BLaER1 (cell line): Measurements from ENCODE around the gene PCSK6.

ENCODE experiments used
- H3K27ac ChIP-seq: shearing (Covaris generic); formaldehyde crosslinking; 2 replicates; pipeline ENCODE4 v1.8.1; 2022
- H3K27me3 ChIP-seq: shearing (Covaris generic); formaldehyde crosslinking; 2 replicates; pipeline ENCODE4 v1.8.1; 2022
- H3K36me3 ChIP-seq: shearing (Covaris generic); formaldehyde crosslinking; 2 replicates; pipeline ENCODE4 v1.8.1; 2022
- H3K4me1 ChIP-seq: shearing (Covaris generic); formaldehyde crosslinking; 2 replicates; pipeline ENCODE4 v1.8.1; 2022
- H3K4me2 ChIP-seq: shearing (Covaris generic); formaldehyde crosslinking; 2 replicates; pipeline ENCODE4 v1.8.1; 2022
- H3K4me3 ChIP-seq: shearing (Covaris generic); formaldehyde crosslinking; 2 replicates; pipeline ENCODE4 v1.8.1; 2022
- H3K9ac ChIP-seq: shearing (Covaris generic); formaldehyde crosslinking; 2 replicates; pipeline ENCODE4 v1.8.1; 2022
- H3K9me3 ChIP-seq: shearing (Covaris generic); formaldehyde crosslinking; 2 replicates; pipeline ENCODE4 v1.8.1; 2022
- H4K20me1 ChIP-seq: shearing (Covaris generic); formaldehyde crosslinking; 2 replicates; pipeline ENCODE4 v1.8.1; 2022
- Cebpa-rat ChIP-seq: shearing (Covaris generic); IDR thresholded peaks from 2 replicates; pipeline ENCODE4 v1.8.1; 2022

Gene PCSK6

DNA sequence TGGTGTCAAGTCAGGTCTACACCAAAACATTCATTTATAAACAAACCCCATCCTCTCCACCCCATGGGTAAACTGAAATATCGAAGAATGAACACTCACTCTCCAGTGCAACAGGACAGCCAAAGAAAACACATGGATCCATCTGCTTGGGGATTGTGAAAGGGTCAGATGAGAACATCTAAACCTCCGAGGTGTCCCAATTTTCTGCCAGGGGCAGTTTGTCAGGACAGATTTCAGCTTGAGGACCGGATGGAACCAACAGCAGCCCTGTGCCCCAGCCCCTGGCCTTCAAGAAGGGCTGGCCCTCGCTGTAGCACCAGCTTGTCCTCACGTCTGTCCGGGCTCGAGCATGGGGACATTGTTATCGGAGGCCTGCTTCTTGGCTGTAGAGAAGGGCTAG, 45.5 kb downstream of the PCSK6 start:
- no peak overlapping the region for H3K4me3 ChIP-seq

DNA sequence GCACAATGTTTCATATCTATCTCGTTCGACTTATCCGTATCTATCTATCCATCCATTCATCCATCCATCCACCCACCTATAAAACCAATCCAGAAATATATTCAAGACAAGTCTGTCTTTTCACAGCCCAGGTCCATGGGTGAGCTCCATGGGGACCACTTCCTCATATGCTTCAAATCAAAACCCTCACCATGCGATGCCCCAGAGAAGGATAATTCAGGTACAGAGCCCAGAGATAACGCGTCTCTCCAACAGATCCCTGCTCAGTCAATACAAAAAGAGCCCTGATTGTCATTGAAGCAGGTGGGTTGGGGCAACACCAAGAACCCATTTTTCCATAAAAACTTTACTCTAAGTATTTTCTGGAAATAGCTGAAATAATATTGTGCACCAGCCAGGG, 47.2 kb downstream of the PCSK6 start:
- Histone ChIP-seq H3K4me1 (peaks cover 59% of the 10 kb centered on the region), H3K9me3 (peaks cover 34% of the 10 kb centered on the region), H4K20me1 (no peaks in the 10 kb centered on the region), H3K4me3 (no peak overlapping the region), H3K36me3 (no peaks in the 10 kb centered on the region), H3K9ac (no peak overlapping the region), H3K27ac (no peak overlapping the region), H3K4me2 (peak overlapping the region; percentile 46; the same call in 1 of the 2 replicates), H3K27me3 (no peaks in the 10 kb centered on the region)
- TF ChIP-seq Cebpa-rat, result no peak

More for the DNA sequence above, 45.5 kb downstream of the PCSK6 start:
- Histone ChIP-seq H4K20me1 (no peaks in the 10 kb centered on the region), H3K9ac (no peak overlapping the region), H3K36me3 (no peaks in the 10 kb centered on the region), H3K9me3 (peaks cover 18% of the 10 kb centered on the region), H3K27me3 (no peaks in the 10 kb centered on the region), H3K27ac (no peak overlapping the region), H3K4me2 (no peak overlapping the region), H3K4me1 (peaks cover 49% of the 10 kb centered on the region)
- no peak for TF ChIP-seq Cebpa-rat

GRCh38 chr15:101441696-101442095, 47.8 kb downstream of the PCSK6 start:
- Histone ChIP-seq H3K9me3 (peaks cover 36% of the 10 kb centered on the region), H3K9ac (no peak overlapping the region), H3K36me3 (no peaks in the 10 kb centered on the region), H3K27ac (no peak overlapping the region), H3K4me3 (no peak overlapping the region), H3K4me2 (peak overlapping the region; percentile 46), H3K4me1 (peaks cover 53% of the 10 kb centered on the region), H4K20me1 (no peaks in the 10 kb centered on the region), H3K27me3 (no peaks in the 10 kb centered on the region)
- no peak for TF ChIP-seq Cebpa-rat

GRCh38 chr15:101440846-101441590, 48.5 kb downstream of the PCSK6 start:
- TF ChIP-seq Cebpa-rat, result no peak
- Histone ChIP-seq H3K4me1 (peaks cover 47% of the 10 kb centered on the region), H3K9me3 (peaks cover 36% of the 10 kb centered on the region), H3K27me3 (no peaks in the 10 kb centered on the region), H3K4me3 (no peak overlapping the region), H3K9ac (no peak overlapping the region), H4K20me1 (no peaks in the 10 kb centered on the region), H3K27ac (no peak overlapping the region), H3K36me3 (no peaks in the 10 kb centered on the region), H3K4me2 (peak overlapping the region; percentile 46)

DNA sequence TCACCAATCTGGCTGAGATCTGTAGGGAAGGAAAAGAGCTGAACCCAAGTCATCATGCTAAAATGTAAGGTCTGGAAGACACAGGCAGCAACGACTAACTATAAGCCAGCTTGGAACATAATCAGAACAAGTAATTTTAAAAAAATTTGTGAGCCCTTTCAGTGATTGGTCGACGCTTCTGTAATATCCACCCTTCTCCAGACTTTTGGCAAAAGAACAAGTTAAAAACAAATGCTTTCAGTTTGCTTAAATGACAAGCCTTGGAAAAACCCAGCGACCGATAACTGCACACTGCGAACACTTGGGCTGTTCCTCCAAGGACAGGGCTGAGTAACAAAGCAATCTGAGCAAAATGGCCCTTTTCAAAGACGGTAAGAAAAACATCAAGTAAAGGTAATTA, 49.6 kb downstream of the PCSK6 start:
- peaks cover 32% of the 10 kb centered on the region for H3K9me3 ChIP-seq
- no peak overlapping the region for H3K4me3 ChIP-seq
- TF ChIP-seq Cebpa-rat, result no peak
- H3K27me3 ChIP-seq, result no peaks in the 10 kb centered on the region
- H3K4me1 ChIP-seq, result peaks cover 39% of the 10 kb centered on the region
- no peaks in the 10 kb centered on the region for H4K20me1 ChIP-seq
- H3K9ac ChIP-seq, result no peak overlapping the region
- no peak overlapping the region for H3K27ac ChIP-seq
- H3K4me2 ChIP-seq, result no peak overlapping the region
- H3K36me3 ChIP-seq, result no peaks in the 10 kb centered on the region

DNA sequence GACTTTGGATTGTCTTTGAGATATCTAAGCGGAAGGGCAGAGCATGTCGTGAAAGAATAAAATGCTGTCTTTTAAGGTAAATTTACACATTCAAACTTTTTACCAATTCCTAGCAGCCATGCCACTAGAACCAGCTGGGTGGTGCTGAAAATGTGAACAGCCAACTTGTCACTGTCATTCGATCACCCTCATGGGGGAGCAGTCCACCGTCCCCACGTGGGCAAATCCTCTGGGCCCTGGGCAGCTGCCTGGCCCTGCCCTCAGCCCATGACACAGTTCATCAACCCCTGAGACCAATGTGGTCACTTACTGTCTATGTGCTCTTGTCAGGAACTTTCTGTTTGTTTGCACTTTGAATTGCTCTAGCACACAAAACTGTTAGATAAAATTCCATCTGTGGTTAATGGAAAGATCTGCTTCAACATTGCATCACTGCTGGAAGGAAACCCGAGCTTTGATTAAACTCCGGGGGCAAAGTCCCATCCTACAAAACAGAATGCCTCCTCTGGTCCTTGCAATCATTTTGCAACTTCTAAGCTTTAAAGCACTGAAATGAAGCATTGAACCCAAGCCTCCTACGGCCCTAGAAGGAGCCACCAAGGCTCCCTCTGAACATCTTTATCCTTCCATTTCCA, 50.1 kb downstream of the PCSK6 start:
- peaks cover 39% of the 10 kb centered on the region for H3K4me1 ChIP-seq
- H4K20me1 ChIP-seq, result no peaks in the 10 kb centered on the region
- H3K27me3 ChIP-seq, result no peaks in the 10 kb centered on the region
- TF ChIP-seq Cebpa-rat, result no peak
- H3K4me3 ChIP-seq, result no peak overlapping the region
- no peak overlapping the region for H3K27ac ChIP-seq
- no peak overlapping the region for H3K9ac ChIP-seq
- H3K36me3 ChIP-seq, result no peaks in the 10 kb centered on the region
- H3K4me2 ChIP-seq, result 0 out of 2 replicates have a peak overlapping the region, but pooled peaks have one; percentile 19
- peaks cover 26% of the 10 kb centered on the region for H3K9me3 ChIP-seq

GRCh38 chr15:101438482-101439284, 50.8 kb downstream of the PCSK6 start:
- Histone ChIP-seq H3K27me3 (no peaks in the 10 kb centered on the region), H3K4me1 (peaks cover 39% of the 10 kb centered on the region), H3K9ac (no peak overlapping the region), H3K9me3 (peaks cover 21% of the 10 kb centered on the region), H3K36me3 (no peaks in the 10 kb centered on the region), H4K20me1 (no peaks in the 10 kb centered on the region), H3K27ac (no peak overlapping the region), H3K4me2 (peak overlapping the region; percentile 35), H3K4me3 (no peak overlapping the region)
- no peak for TF ChIP-seq Cebpa-rat

DNA sequence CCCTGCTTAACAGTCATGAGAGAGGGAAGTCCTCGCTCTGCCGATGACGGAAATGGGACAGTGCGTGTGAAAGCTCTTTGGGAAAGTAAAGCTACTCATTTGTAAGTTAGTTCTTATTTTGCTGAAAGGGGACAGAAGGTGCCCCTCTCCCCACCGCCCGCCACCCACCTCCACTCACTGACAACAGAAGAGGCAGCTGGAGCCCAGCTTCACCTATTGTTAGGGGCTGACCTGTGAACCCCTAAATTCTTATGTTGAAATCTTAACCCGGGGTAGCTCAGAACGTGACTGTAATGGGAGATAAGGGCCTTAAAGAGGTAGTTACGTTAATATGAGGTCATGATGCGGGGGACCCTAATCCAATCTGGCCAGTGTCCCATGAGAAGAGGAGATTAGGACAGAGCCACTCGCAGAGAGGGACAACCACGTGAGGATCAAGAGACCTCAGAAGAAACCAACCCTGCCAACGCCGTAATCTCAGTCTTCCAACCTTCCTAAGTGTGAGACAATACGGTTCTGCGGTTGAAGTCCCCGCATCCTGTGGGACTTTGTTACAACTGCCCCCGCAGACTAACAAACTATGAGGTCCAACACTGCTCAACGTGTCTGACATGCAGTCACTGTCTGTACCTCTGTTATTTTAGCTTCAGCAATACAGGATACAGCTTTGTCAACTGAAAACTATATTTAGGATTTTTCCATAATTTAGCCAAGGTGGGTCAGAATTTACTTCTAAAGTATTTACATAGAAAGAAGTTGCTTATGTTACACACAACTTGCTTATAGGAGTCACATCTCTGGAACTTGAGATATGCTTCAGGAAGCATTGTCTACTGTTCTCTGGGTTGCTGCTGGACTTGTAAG, 51.7 kb downstream of the PCSK6 start:
- Histone ChIP-seq H3K4me2 (peak overlapping the region; percentile 35), H3K36me3 (no peaks in the 10 kb centered on the region), H4K20me1 (no peaks in the 10 kb centered on the region), H3K4me3 (no peak overlapping the region), H3K9ac (no peak overlapping the region), H3K9me3 (peaks cover 21% of the 10 kb centered on the region), H3K27ac (no peak overlapping the region), H3K27me3 (no peaks in the 10 kb centered on the region), H3K4me1 (peaks cover 39% of the 10 kb centered on the region)
- TF ChIP-seq Cebpa-rat, result no peak

- H3K9me3 ChIP-seq, result peaks cover 21% of the 10 kb centered on the region
- H3K9ac ChIP-seq, result no peak overlapping the region
- H3K27me3 ChIP-seq, result no peaks in the 10 kb centered on the region
- no peaks in the 10 kb centered on the region for H3K36me3 ChIP-seq
- H3K27ac ChIP-seq, result no peak overlapping the region
- H3K4me1 ChIP-seq, result peaks cover 36% of the 10 kb centered on the region
- H3K4me3 ChIP-seq, result no peak overlapping the region
- no peak for TF ChIP-seq Cebpa-rat
- H3K4me2 ChIP-seq, result no peak overlapping the region
- no peaks in the 10 kb centered on the region for H4K20me1 ChIP-seq
Measured at GRCh38 chr15:101437209-101437608, 52.3 kb downstream of the PCSK6 start.
